Hepatic stellate cell (primary cell): ENCODE results near the gene RAI1.

Experiments
- DNase-seq: peaks from one replicate; pipeline ENCODE4 v3.0.0; 2011; ENCODE audit warnings: low spot score

RAI1 gene

GRCh38 chr17:17698371-17698770 lies 17.1 kb downstream of the RAI1 start:
- no peak for DNase-seq

DNA sequence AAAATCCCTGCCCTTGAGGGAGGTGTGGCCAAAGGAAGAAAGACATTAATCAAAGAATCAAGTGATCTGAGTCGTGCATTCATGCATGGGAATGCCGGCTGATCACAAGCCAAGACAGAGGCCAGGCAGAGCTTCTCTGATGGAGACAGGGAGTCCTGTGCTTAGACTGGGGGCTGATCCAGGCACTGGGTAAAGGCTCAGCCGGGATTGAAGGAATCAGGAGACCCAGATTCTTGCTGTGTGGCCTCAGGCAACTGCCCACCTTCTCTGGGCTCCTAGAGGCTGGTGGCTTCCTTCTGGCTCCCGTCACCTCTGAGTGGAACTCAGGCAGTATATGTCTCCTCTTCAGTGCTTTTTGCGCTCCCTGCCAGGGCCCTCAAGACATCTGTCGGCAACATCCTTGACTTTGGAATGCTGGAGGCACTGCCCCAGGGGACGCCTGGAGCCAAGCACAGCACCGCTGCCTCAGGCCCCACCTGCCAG lies 17.7 kb downstream of the RAI1 start:
- peak; percentile 62 for DNase-seq

- DNase-seq, result no peak
Measured at GRCh38 chr17:17699491-17699890, 18.2 kb downstream of the RAI1 start.

DNA sequence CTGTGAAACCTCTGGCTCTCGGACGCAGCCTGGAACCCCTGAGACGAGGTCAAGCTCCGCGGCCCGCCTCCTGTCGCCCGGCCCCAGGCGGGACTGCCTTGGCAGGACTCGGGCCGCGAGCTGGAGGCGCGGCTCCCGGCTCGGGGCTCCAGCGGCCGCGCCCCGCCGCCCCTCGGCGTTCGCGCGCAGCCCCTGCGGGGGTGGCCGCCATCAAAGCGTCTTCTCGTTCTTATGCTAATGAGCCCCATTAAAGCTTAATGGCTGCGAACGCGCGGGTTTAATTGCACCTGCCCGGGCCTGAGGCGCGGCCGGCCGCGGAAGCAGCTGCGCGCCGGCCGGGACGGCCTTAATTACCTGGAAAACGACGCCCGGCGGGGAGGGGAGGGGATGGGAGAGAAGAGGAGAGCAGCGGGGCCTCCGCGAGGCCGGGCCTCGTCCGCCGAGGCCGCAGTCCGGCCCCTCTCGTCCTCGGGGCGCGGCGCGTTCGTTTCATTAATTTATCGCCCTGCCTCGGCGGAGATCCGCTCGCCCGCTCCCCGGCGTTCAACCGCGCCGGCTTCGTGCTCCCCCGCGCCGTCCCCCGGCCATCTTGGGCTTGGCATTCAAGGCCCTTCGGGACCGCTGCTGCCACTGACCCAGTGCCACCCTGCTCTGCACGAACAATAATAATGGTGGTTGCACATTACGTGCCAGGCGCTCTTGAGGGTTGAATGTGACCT lies 19.2 kb downstream of the RAI1 start:
- DNase-seq, result no peak

DNA sequence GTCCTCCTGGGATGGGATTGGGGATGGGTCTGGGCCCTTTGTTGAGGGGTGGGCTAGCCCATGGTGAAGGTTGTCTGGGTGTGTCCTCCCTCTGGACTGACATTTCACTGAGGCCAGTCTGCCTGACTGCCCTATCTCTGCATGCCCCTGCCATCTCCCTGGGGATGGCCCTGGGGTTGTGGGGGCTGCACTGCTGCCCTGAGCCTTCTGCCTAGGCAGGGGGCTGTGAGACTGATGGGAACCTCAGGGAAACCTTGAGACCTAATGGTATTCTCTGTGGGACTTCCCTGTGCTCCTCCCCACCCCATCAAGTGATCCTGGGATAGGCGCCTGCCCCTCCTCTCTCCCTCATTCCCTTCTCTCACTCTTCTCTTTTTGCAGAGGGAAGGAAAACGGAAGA lies 19.9 kb downstream of the RAI1 start:
- no peak for DNase-seq

GRCh38 chr17:17701658-17702057 lies 20.4 kb downstream of the RAI1 start:
- DNase-seq, result no peak

- no peak for DNase-seq
Measured at GRCh38 chr17:17702449-17703139, 21.3 kb downstream of the RAI1 start.

GRCh38 chr17:17703140-17703919 lies 22.1 kb downstream of the RAI1 start:
- DNase-seq, result no peak

DNA sequence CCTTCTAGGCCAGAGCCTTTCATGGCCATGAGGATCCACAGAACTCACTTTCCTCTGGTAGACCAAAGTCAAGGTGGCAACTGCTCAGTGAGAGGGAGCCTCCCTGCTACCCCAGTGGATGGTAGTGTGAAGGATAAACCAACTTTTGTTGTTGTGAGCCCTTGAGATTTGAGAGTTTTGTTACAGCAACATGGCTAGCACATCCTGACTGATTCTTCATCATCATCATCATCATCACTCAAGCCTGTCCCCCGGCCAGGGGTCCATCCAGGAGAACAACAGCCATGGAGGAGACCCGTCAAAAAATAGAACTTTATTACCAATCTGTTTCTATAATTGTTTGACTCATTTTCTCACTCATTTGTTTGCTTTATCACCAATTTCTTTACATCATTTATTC lies 23.7 kb downstream of the RAI1 start:
- no peak for DNase-seq

GRCh38 chr17:17706140-17707060 lies 25.1 kb downstream of the RAI1 start:
- DNase-seq, result no peak

GRCh38 chr17:17708295-17708694 lies 27.0 kb downstream of the RAI1 start:
- no peak for DNase-seq

DNA sequence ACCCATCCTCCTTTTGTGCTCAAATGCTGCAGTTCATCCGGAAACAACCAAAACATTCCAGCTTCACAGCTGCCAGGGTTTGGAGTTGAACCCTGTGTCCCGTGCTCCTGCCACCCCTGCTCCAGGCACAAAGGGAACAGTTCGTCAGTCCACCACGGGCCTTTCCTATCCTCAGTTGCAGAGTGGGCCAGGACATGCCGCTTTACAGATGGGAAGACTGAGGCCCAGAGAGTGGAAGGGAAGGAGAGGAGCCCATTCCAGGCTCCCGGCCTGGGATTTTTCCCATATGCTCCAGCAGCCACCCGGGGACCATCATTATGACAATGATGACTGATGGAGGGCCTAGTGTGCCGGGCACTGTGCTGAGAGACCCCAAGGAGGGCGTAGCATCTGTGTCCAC lies 27.6 kb downstream of the RAI1 start:
- DNase-seq, result no peak

DNA sequence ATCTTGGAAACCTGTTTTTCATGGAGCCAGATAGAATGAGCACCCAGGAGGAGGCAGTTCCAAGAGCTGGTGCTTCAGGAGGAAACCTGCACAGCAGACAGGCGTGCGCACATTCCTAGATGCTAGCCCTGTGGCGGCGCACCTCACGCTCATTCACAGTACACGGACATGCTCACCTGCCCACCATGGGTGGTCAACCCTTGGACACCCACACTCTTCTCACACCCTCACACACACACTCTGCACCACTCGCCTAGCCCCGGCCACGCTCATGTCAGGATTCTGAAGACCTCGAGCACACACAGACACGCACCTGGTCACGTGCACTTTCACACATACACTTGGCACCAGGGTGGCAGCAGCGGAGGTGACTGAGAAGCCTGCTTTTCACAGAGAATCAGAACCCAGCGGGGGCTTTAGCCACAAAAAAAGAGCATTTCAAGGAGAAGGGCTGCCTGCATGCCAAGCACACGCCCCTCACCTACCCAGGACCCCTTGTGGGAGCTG lies 28.6 kb downstream of the RAI1 start:
- DNase-seq, result no peak

DNA sequence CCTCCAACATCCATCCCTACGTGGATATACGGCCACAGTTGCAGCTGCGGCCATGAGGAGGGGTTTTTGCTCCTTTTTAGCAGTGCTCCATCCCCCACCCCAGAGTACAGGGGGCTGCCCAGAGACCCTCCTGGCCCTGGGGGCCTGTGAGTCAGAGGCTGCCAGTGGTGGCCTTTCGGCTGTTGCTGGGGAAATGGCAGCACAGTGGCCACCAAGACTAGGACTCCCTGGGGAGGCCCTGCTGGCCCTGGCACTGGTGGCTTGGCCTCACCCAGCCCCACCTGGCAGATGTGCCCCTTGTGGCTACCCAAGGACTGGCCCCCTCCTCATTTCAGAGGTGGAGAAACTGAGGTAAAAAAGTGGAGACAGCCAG lies 29.1 kb downstream of the RAI1 start:
- DNase-seq, result no peak

DNA sequence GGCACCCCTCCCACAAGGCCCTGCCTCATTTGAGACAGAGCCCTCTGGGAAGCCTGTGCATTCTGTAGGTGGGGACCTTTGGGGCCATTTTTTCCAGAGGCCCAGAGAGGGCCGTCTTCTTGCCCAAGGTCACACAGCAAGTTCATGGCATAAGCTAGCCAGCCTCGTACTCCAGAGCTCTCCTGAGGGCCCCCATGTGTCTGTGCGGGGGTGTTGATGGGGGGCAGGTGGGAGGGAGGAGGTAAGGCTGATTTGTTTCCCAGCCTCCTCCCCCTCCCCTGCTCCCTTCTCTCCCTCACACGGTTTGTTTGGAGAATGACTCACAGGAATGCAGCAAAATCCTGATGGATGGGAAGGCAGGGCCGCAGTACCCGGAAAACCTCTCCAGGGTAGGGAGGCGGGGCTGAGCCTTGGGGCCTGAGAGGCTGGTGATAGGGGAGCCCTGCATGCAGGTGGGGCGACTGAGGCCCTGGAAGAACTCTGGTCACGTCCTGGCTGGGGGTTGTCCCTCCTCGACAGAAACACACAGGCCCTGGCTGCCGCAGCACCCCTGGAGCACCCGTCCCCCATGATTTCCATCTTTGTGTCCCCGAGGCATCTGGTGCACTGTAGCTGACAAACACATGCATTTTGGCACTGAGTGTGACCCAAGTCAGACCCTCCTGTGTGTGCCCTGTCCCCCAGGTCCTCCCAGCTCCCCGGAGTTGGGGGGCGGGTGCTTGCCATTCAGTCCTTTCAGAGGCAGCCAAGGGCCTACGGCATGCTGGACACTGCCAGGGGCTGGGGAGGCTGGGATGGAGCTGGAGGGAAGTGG lies 29.7 kb downstream of the RAI1 start:
- peak; percentile 96 for DNase-seq

- no peak for DNase-seq
Measured at GRCh38 chr17:17711641-17712162, 30.4 kb downstream of the RAI1 start.

GRCh38 chr17:17712268-17712924 lies 31.1 kb downstream of the RAI1 start:
- peak; percentile 82 for DNase-seq

GRCh38 chr17:17713839-17714238 lies 32.6 kb downstream of the RAI1 start:
- peak; percentile 78 for DNase-seq

GRCh38 chr17:17714261-17714866 lies 33.1 kb downstream of the RAI1 start:
- no peak for DNase-seq

GRCh38 chr17:17714879-17715278 lies 33.6 kb downstream of the RAI1 start:
- no peak for DNase-seq
